KG1 (cell line): Measurements from ENCODE around the gene SPIRE1.
"Not testable (repeated sequence)": the region's sequence is repeated elsewhere in the genome, so short reads cannot be mapped to it uniquely, and the experiment has no call there.

Source experiments
- DNase-seq: peaks from one replicate; lab custom pipeline; 2025; lab: John Stamatoyannopoulos, UW

SPIRE1 gene

DNA sequence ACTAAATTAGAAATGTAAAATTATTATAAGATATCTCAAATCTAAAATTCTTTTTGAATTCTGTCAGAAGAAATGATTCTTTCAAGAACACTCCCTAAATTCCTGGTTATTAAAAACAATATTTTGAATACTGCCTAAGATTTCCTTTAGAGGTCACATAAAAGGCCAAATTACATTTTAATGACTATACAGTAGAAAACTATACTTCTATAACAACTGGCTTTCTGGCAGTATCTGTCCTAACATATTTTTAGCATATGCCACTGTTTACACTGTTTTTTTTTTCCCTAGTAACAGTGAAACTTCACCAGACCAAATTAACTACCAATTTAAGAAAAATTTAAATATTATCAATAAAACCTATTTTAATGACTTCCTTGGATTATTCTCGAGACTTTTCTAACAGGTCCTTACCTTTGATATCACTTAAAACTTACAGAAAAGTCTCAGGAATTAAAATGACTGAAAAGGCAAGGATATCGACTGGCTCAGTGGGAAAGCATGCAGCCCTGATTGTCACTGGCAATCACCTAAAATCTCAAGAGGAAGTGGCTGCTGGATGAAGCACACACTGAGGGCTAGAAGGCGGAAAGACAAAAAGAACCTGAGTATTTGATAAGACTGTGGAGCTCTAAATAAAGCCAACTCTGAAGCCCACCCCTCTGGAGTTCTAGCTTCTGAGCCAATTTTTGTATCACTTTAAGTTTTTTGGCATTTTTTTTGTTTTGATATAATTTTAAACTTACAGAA is 59.6 kb downstream of the SPIRE1 start:
- DNase-seq: peak; percentile 25

DNA sequence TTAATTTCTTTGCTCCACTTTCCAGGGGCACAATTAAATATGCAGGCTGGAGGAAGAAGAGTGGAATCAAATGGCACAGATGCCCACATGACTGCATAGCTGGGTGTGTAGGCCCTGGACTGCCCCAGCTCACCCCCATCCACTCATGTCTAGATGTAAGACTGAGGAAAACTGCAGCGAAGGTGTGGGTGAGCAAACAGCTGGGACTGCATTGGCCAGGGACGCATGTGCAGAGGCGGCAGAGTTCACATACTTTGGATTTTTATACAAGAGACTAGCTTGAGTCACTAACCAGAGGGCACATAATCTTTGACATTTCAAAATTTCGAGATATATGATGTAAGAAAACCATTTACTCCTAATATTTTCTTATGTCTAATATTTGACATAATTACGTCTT is 60.1 kb downstream of the SPIRE1 start:
- DNase-seq: no peak

DNA sequence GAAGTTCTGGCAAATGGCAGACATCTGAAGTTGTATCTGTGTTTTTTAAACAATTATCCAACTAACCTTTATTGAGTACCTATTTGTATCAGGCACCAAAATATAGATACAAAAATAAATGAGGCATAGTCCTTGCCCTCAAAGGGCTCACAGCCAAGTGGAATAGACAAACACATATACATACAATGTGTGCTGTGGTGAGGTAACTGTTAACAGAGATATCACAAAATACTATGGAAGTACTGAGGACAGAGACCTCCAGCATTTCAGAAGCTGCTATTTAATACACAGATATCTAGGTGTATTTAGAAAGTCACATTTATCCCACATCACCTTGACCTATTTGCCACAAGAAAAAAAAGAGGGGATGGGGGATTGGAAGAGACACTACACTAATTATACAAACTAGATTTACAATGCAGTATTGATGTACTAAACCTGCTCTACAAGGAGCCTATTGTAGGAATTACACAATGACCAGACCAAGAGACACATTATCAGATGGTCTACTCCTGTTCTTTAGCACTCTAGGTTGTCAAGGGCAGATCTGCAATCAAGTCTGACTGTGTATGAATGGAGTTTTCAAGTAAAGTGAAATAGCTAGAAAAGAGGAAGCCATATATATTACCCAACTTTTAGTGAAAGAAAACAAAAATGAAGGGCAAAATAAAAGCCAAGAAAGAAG is 62.2 kb downstream of the SPIRE1 start:
- no peak for DNase-seq

DNA sequence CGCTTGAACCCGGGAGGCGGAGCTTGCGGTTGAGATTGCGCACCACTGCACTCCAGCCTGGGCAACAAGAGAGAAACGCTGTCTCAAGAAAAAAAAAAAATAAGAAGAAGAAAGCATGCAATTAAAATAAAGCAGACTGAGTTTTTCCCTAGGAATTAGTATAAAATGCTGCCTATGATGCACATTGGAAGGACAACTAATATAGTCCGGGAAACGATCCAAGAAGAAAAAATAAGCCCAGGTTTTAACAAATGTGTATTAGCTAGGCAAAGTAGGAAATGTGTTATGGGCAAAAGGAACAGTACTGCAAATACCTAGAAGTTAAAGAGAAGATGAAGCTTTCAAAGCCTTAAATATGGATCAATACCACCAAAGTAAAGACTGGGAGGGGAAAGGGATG is 64.0 kb downstream of the SPIRE1 start:
- no peak for DNase-seq

DNA sequence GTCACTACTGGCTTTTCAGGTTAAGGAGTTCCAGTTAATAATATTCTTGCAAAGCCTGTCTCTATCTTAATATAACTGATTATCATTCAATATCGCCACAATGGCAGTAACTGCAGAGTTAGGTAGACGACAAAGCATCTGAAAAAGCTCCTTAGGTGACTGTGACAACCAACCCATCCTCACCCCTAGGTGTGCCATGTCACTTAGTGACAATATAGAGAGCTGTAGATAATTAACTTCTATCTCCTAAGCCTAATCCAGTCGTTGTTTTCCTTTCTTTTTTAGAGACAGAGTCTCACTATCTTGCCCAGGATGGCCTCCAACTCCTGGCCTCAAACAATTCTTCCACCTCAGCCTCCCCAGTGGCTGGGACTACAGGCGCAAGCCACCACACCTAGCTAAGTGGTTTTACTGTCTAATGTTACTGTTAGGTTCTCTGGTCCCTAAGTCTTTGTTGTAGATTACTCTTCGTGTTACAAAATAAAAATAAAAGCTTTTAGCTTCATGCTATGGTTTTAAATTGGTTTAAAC is 65.2 kb downstream of the SPIRE1 start:
- no peak for DNase-seq

DNA sequence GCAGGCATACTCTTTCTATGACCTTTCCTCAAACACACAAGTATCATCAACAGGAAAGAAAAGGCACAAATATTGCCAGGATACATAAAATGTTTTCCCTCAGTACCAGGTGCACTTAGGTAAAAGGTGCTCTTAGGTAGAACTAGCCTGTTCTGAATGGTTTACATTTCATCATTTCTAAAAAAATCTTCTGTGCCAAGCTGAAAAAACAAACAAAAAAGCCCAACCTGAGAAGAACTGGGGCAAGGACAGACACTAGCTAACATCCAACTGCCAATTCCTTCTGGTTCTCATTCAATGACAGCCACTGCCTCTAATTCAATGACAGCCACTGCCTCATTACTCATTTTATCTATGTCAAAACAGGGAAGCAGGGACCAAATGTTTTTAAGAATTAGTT is 68.5 kb downstream of the SPIRE1 start:
- no peak for DNase-seq

DNA sequence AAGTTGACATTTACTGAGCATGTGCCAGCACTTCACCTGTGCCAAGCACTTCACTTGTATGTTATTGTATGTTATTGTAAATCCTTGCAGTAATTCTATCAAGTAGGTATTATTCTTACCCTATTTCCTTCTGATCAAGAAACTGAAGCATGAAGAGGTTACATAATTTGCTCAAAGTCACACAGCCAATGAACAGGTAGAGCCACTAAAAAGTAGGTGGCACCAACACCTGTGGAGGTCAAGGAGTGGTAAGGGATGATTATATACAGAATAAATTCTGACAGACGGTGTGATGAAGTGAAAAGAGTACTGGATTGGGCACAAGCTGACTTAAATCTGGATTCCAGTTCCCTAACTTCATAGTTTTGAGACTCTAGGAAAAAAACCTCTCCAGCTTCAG is 71.0 kb downstream of the SPIRE1 start:
- no peak for DNase-seq

DNA sequence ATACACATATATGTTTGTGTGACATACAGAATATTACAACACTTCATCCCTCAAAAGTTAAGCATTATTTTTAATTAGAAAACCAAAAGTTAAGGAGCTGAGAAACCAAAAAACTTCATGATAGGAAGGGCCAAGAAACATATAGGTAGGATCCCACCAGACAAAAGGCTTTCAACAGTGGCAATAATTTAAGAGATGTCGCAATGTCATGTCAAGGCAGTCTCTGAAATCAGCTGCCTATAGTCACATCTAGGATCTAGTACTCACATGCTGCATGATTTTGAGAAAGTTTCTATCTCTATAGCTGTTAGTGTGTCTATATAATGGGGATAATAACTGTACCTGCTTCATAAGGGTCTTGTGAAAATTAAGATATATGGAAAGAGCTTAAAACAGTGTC is 72.7 kb downstream of the SPIRE1 start:
- no peak for DNase-seq

DNA sequence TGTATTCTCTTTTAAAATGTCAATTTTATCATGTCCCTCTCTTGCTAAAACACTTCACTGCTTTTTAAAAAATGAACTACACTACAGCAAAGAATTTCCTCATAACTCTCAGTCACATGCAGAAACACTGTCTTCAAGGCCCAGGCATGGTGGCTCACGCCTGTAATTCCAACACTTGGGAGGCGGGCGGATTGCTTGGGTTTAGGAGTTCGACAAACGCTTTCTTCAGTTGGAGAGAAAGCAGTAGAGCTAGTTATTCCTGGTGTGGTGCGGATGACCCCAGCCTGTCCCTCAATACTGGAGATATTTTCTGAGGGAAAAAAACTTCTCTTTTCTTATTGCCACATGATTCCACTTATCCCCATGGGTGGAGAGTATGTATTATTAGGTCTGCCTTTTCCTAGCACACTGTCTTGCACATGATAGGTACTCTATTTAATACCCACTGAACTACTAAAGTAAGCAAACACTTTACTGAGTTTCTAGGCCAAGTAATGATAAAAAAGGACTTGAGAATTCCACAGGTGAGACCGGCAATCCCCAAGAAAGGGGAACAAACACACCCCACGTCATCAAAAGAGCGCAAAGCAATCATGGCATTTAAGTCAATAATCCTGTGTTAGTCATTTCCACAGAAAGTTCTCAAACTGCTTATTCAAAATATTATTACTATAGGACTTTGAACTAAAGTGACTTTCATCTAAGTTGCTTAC is 77.1 kb downstream of the SPIRE1 start:
- no peak for DNase-seq

DNA sequence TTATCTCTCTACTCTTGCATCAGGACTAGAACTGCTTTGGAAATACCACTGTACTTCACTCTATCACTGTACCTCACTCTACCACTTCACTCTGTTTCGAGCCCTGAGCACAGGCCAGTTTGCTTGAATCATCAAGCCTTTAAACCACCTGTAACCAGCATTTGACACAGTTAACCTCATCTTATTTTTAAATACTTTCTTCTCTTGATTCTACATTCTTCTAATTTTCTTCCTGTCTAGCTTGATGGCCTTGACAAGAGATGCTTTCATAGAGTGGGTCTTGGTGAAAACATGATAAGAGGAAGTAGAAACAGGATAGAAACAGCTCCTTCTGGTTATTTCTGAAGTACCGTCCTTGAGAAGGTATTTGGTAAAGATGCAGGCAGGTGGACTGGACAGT is 78.1 kb downstream of the SPIRE1 start:
- DNase-seq: no peak

DNA sequence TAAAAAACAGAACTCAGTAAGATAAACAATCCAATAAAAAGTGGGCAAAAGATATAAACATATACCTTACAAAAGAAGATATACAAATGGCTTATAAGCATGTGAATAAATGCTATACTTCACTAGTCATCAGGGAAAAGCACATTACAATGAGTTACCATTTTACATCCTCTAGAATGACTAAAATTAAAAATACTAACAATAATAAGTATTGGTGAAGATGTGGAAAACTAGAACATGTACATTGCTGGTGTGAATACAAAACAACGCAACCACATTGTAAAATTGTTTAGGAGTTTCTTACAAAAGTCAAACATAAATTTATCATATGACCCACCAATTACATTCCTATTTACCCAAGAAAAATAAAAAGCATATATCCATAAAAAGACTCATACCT is 80.1 kb downstream of the SPIRE1 start:
- DNase-seq: no peak

DNA sequence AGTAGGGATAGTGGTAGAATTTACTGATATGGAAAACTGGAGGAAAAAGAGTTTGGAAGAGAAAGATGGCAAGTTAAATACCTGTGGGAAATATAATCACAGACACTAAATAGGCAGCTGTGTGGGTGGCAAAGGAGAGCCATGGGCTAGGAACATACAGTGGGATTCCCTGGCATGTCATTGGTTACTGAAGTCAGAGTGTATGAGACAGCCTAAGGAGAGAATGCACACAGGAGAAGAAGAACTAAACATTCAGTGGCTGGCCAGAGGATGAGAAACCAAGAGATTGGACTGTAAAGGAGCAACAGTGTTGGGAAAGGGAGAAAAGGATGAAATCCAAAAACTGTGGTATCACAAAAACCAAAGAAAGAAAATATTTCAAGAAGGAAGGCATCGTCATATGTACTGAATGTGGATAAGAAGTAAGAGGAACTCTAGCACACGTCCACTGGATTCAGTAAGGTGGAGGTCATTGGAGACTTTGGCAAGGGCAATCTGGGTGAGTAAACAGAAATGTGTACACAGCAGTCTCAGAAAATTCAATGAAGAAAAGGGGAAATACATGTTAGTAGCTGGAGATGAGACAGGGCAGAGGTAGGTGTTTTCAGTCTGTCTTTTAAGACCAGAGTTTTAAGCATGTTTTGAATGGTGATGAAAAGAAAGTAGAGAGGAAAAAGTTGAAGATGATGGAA is 83.3 kb downstream of the SPIRE1 start:
- no peak for DNase-seq

DNA sequence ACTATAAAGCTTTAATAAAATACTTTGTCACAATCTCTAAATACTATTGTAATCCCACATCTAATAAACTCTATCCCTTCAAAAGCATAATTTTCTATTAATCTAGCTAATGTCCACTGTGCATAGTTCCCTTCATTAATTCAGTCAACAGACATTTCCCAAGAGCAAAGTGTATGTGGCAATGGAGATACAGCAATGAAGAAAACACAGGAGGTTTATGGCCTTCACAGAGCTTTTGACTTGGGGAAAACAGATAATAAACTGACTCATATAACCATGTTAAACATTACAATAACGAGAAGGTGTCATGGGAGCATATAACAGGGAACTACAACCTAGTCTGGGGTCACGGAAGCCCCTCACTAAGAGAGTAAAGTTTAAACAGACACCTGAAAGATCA is 86.3 kb downstream of the SPIRE1 start:
- no peak for DNase-seq

DNA sequence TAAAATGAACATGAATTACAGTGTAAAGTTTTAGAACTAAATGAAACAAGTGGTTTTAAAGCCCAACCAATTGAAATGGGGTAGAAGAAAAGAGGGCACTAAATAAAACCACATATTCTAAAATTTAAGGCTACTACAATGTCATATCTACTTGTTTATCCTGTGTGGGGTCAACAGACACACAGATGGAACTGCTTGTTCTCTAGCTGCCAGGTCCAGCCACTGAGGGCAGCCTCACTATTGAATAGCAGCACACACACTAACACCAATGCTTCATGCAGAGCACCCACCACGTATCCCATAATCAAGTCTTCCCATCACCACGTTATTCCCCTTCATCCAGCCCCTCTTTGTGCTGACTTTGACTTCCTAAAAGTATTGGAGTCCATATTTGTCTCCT is 88.1 kb downstream of the SPIRE1 start:
- no peak for DNase-seq

DNA sequence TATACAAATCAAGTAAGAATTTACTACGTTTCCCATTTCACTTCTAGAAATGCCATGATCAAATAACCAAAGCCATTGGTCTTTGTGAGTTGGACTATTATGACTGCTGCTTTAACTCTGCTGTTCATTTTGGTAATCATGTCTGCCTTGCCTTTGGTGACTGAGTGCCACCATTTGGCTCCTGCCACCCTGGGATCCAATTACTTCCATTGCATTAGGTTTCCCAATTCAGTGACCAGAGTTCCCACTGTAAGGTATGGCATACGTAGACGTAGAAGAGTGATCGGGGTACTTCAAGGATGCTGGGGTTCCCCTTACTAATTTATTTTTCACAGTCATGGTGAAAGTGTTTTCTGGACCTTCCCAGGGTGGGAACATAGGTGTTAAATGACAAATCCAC is 90.1 kb downstream of the SPIRE1 start:
- no peak for DNase-seq

DNA sequence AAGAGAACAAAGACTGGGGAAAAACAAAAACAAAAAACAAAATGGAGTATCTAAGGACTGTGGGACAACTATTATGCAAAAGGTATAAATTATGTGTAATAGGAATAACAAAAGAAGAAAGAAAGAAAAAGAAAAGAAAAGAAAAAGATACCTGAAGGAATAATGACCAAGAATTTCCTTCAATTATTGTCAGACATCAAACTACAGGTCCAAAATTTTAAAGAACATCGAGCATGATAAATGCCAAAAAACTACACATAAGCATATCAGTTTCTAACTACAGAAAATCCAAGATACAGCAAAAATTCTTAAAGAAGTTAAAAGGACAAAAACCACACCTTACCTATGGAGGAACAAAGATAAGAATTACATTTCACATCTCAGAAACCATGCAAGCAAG is 93.0 kb downstream of the SPIRE1 start:
- DNase-seq: no peak

DNA sequence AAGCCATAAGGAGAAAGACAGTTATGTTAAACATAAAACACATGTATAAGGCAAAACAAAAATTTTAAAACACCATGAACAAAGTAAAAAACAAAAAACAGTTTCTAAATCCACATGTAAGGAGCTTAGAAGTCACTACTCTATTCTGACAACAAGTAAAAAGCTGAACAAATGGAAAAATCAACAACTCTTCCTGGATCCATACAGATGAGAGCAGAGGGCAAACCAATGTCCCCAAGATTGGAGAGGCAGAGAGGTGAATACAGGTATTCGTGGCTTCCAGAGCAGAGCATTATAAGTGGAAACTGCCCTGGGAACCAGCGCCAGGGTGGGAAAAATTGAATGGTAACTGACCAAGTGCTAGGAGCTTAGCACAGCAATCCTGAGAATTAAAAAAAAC is 93.5 kb downstream of the SPIRE1 start:
- no peak for DNase-seq

DNA sequence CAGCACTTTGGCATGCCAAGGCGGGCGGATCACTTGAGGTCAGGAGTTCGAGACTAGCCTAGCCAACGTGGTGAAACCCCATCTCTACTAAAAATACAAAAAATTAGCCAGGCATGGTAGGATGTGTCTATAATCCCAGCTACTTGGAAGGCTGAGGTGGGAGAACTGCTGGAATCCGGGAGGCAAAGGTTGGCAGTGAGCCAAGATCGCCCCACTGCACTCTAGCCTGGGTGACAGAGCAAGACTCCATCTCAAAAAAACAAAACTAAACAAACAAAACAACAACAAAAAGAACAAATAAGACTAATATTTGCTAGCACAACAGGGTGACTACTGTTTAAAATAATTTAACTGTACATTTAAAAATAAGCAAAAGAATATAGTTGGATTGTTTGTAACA is 97.3 kb downstream of the SPIRE1 start:
- not testable (repeated sequence) for DNase-seq

DNA sequence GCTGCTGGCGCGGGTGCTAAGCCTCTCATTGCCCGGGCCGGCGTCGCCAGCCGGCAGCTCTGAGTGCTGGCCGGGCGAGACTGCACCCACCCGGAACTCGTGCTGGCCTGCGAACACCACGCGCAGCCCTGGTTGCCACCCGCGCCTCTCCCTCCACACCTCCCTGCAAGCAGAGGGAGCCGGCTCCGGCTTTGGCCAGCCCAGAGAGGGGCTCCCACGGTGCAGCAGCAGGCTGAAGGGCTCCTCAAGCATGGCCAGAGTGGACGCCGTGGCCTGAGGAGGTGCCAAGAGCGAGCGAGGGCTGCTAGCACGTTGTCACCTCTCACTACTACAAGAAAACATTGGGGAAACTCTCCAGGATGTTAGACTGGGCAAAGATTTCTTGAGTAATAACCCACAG is 98.6 kb downstream of the SPIRE1 start:
- no peak for DNase-seq

DNA sequence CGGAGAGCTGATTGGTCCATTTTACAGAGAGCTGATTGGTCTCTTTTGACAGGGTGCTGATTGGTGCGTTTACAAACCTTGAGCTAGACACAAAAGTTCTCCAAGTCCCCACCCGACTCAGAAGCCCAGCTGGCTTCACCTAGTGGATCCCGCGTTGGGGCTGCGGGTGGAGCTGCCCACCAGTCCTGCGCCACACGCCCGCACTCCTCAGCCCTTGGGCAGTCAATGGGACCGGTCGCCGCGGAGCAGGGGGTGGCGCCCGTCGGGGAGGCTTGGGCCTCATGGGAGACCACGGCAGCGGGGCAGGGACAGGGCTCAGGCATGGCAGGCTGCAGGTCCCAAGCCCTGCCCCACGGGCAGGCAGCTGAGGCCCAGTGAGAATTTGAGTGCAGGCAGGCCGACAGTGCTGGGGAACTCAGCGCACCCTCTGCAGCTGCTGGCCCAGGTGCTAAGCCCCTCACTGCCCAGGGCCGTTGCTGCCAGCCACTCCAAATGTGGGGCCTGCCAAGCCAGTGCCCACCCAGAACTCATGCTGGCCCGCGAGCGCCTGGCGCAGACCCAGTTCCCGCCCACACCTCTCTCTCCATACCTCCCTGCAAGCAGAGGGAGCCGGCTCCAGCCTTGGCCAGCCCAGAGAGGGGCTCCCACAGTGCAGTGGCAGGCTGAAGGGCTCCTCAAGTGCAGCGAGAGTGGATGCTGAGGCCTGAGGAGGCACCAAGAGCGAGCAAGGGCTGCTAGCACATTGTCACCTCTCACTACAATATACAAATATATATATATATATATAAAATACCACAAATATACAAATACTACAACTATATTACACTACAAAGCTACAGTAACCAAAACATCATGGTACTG is 100.7 kb downstream of the SPIRE1 start:
- no peak for DNase-seq

DNA sequence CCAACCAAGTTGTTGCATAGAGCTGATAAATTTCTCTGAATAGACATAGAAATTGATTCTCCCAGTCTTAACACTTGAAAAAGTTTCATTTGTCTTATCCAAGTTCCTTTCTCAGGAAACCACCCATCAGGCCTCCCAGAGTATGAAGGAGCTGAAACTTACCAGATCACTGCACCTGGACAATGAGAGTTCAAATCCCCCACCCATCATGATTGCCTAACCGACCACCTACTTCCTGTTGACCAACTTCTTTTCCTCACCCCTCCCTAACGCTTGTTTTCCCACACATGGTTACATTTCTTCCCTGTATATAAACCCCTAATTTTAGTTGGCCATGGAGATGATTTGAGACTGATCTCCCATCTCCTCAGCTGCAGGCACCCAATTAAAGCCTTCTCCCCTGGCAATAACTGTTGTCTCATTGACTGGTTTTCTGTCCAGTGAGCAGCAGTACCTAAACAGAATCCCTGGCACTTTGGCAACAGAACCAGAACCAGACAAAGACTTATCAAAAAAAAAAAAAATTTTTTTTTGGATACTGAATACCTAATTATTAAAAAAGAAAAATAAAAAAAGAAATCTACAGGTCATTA is 103.0 kb downstream of the SPIRE1 start:
- no peak for DNase-seq
